Astrocyte (in vitro differentiated cells and primary cell): ENCODE measurements around the gene ARMC9.

Experiments
- CTCF ChIP-seq: IDR thresholded peaks from 2 replicates; pipeline ENCODE4 v1.5.1; 2011; ENCODE audit warnings: low read depth, mild to moderate bottlenecking, inconsistent platforms, low read length, moderate library complexity; ENCODE audit not compliant: insufficient read depth
- EZH2 ChIP-seq: IDR thresholded peaks from 2 replicates; pipeline ENCODE4 v1.6.1; 2012; ENCODE audit warnings: mild to moderate bottlenecking, low read length, inconsistent platforms; ENCODE audit not compliant: insufficient read depth

GRCh38 chr2:231227310-231228162, 29.1 kb downstream of the ARMC9 start:
- TF ChIP-seq CTCF, result peak; percentile 91
- TF ChIP-seq EZH2, result no peak
